Measurements from ENCODE around the gene CSN3.

DNA sequence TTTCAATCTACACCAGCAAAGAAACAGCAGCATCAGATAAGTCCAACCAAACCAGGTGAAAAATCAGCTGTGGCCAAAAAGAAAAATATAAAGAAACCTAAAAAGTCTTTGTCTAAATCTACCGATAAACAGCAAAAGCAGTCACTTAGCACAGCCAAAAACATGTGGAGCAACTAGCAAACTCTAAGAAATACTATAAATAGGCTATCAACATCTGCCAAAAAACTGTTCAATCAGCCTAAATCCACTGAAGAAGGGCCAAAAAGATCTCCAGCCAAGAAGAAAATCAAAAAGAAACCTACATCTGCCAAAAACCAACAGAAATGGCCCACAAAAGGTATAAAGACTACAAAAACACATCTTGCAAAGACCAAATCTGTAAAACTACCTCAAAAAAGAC lies 55.7 kb downstream of the CSN3 start:
- TF ChIP-seq, protein P1, sequence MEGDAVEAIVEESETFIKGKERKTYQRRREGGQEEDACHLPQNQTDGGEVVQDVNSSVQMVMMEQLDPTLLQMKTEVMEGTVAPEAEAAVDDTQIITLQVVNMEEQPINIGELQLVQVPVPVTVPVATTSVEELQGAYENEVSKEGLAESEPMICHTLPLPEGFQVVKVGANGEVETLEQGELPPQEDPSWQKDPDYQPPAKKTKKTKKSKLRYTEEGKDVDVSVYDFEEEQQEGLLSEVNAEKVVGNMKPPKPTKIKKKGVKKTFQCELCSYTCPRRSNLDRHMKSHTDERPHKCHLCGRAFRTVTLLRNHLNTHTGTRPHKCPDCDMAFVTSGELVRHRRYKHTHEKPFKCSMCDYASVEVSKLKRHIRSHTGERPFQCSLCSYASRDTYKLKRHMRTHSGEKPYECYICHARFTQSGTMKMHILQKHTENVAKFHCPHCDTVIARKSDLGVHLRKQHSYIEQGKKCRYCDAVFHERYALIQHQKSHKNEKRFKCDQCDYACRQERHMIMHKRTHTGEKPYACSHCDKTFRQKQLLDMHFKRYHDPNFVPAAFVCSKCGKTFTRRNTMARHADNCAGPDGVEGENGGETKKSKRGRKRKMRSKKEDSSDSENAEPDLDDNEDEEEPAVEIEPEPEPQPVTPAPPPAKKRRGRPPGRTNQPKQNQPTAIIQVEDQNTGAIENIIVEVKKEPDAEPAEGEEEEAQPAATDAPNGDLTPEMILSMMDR (tag by site-specific recombination; IDR thresholded peaks at IDR 0.05): no peak
- TF ChIP-seq GLI4 (tag by site-specific recombination; IDR thresholded peaks at IDR 0.05): no peak
- TF ChIP-seq ZNF324 (tag by site-specific recombination; IDR thresholded peaks at IDR 0.05): no peak
- TF ChIP-seq ZNF837 (tag by site-specific recombination; IDR thresholded peaks at IDR 0.05): no peak
- TF ChIP-seq, protein P2, sequence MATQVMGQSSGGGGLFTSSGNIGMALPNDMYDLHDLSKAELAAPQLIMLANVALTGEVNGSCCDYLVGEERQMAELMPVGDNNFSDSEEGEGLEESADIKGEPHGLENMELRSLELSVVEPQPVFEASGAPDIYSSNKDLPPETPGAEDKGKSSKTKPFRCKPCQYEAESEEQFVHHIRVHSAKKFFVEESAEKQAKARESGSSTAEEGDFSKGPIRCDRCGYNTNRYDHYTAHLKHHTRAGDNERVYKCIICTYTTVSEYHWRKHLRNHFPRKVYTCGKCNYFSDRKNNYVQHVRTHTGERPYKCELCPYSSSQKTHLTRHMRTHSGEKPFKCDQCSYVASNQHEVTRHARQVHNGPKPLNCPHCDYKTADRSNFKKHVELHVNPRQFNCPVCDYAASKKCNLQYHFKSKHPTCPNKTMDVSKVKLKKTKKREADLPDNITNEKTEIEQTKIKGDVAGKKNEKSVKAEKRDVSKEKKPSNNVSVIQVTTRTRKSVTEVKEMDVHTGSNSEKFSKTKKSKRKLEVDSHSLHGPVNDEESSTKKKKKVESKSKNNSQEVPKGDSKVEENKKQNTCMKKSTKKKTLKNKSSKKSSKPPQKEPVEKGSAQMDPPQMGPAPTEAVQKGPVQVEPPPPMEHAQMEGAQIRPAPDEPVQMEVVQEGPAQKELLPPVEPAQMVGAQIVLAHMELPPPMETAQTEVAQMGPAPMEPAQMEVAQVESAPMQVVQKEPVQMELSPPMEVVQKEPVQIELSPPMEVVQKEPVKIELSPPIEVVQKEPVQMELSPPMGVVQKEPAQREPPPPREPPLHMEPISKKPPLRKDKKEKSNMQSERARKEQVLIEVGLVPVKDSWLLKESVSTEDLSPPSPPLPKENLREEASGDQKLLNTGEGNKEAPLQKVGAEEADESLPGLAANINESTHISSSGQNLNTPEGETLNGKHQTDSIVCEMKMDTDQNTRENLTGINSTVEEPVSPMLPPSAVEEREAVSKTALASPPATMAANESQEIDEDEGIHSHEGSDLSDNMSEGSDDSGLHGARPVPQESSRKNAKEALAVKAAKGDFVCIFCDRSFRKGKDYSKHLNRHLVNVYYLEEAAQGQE (tag by site-specific recombination; IDR thresholded peaks at IDR 0.05): no peak
